H7 (cell line): Measurements from ENCODE around the gene ENTHD1. TPM values are rescaled to one million over a fixed set of nuclear protein-coding genes. Genes with fewer than 3 reads are reported as not detected.

Experiments used
- DNase-seq: peaks from one replicate; pipeline ENCODE4 v3.0.0; 2012
- H3K27me3 ChIP-seq: 2 replicates; pipeline ENCODE4 v1.6.0; 2011; ENCODE audit warnings: mild to moderate bottlenecking, low read length; ENCODE audit not compliant: control insufficient read depth, insufficient read depth
- H3K36me3 ChIP-seq: replicated peaks from 2 replicates; pipeline ENCODE4 v1.5.1; 2011; ENCODE audit warnings: low read length; ENCODE audit not compliant: control insufficient read depth, insufficient read depth
- H3K4me3 ChIP-seq: 2 replicates; pipeline ENCODE4 v1.5.1; 2011; ENCODE audit warnings: low read depth, mild to moderate bottlenecking, control low read depth, low read length, moderate library complexity; ENCODE audit not compliant: insufficient read depth
- total RNA-seq: library from RNA; depleted of rRNA; stranded (reverse); fragments of >200 nt; shearing (Covaris generic); gene quantifications from 2 replicates; pipeline ENCODE4 v1.2.3, GENCODE V29; 2014

The ENTHD1 gene
- total RNA-seq, 1 experiment from 2014 or later: not detected

DNA sequence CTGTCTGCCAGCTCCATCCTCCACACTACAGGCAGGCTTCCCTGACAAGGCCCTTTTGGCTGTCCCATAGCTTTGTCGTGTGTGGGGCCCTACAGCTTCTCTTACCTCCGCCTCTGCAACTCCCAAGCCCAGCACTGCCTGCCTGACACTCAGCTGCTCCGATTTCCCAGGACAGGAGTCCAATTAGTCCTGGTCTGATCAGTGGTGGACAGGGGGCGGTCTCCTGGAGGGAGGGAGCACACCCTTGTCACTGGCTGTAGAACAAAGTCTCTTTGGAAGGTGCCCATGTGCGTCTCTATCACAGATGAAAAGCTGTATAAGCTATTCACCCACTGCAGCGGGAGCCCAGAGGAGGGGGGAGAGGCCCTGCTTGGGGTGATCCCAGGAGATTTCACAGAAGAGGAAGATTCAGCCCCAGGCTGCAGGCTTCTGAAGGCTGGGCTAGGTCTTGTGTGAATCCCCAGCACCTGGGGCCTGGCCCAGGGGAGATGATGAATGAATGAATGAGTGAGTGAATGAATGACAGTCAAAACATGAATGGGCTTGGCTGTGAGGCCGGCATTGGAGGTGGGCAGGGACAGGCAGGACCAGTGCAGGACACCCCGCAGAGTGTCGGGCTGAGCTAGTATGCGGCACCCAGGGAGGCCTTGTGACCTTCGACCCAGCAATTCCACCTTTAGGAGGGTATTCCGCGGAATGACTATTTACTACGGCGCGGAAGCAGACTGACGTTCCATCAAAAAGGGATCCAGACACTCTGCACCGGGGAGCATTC is 180.6 kb downstream of the ENTHD1 start:
- H3K27me3 ChIP-seq: no peaks in the 10 kb centered on the region
- no peak for DNase-seq

DNA sequence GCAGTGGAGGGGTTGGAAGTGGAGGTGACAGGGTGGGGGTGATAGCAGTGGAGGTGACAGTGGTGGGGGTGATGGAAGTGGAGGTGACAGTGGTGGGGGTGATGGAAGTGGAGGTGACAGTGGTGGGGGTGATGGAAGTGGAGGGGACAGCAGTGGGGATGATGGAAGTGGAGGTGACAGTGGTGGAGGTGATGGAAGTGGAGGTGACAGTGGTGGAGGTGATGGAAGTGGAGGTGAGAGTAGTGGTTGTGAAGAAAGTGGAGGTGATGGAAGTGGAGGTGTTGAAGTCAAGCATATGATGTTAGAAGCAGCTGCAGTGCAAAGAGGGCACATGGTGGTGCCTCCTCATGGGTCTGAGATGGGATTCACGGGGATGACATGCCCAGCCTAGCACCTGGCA is 181.5 kb downstream of the ENTHD1 start:
- no peak for DNase-seq
- Histone ChIP-seq H3K27me3 (no peaks in the 10 kb centered on the region), H3K36me3 (no peaks in the 10 kb centered on the region), H3K4me3 (no peak overlapping the region)

More for the DNA sequence above, 180.6 kb downstream of the ENTHD1 start:
- no peaks in the 10 kb centered on the region for H3K36me3 ChIP-seq
- no peak overlapping the region for H3K4me3 ChIP-seq

DNA sequence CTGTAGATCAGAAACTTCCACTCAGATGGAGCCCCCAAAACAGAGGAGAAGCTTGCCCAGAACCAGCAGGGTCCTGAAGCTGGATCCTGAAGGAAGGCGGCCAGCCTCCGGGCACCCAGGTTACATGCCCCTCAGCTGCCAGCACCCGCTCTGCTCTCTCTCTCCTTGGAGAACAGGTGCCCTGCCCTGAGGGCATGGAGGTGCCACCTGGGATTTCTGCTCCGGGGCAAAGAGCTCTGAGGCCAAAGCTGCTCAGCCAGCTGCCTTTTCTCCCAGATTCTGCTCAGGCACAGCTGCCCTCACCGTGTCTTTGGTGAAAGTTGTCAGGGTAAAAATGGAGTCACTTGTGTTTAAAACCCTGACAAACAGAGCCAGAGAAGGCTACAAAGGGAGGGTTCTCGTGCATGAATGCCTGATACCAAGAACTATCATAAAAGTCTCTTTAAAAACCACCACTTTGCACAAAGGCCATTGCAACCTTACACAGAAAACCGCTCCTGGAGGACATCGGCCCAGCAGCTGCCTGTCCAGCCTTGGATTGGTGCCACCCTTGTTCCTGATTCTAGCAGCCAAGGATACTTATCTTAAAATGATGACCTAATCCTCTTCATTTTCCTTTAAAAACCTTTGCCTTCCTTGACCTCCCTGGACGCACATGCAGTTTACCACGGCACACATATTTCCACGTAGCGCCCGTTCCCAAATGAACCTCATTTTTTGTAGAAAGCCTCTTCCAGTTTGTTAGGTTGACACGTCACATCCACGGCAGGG is 183.0 kb downstream of the ENTHD1 start:
- no peak for DNase-seq
- no peak overlapping the region for H3K4me3 ChIP-seq
- H3K27me3 ChIP-seq: no peaks in the 10 kb centered on the region
- H3K36me3 ChIP-seq: no peaks in the 10 kb centered on the region

DNA sequence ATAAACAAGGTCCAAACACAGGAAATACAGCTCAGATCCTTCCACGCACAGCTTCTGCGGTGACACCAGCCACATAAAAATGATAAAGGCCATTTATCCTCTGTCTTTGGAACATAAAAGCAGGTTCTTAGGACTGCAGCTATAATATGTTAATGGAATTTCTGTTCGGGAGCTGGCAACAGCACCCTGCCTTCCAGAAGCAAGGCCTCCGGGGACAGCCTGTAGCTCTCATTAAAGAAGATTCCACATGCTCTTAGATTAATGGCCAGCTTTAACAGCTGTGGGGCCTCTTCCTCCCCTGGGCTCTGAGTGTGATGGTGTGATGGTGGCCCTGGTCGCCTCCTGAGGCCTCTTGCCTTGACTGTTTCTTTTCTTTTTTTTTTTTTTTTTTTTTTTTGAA is 185.7 kb downstream of the ENTHD1 start:
- H3K4me3 ChIP-seq: no peak overlapping the region
- no peaks in the 10 kb centered on the region for H3K27me3 ChIP-seq
- no peaks in the 10 kb centered on the region for H3K36me3 ChIP-seq
- no peak for DNase-seq

DNA sequence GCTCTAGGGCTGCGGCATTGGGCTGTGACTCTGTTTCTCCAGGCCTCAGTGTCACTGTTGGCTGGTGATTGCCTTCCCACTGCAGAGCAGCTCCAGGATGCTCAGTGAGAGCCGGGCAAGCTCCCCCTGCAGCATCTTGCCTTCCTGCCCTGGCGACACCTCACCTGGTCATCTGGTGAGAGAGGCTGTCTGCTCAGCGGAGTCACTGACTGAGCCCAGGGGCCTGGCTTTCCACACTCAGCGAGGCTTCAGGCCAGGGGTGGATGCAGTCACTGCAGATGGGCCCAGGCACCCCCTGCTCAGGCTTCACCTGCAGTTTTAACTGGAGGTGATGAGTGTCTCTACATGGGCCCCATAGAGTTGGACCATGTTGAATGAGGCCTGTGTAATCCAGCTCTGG is 186.2 kb downstream of the ENTHD1 start:
- Histone ChIP-seq H3K4me3 (no peak overlapping the region), H3K27me3 (no peaks in the 10 kb centered on the region), H3K36me3 (no peaks in the 10 kb centered on the region)
- DNase-seq: no peak

DNA sequence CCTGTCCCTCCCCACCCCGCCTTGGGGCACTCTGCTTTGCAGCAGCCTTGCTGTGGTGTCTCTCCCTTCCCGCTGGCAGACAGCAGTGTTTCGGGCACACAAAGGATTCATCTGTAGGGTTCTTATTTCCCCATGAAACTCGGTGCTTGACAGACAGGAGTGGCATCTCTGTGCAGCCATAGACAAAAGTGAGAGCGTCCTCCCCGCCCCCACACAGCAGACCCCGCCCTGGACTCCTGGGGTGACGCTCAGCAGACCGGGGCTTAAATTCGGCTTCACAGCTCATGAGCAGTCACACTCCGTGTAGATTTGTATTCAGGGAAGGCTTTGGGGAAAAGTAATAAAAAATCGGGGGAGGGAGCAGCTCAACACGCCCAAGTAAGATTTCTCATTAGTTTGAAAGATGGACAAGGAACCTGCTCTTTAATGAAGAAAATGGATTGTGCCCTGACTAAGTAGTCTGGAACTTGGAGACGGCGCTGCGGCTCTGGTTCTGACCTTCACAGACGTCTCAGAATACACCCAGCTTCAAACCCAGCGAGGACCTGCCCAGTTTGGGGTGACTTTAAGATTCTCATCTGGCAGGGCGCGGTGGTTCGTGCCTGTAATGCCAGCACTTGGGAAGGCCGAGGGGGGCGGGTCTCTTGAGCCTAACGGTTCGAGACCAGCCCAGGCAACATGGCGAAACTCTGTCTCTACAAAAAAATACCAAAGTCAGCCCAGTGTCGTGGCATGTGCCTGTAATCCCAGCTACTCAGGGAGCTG is 187.0 kb downstream of the ENTHD1 start:
- Histone ChIP-seq H3K4me3 (no peak overlapping the region), H3K27me3 (no peaks in the 10 kb centered on the region), H3K36me3 (no peaks in the 10 kb centered on the region)
- DNase-seq: peak; percentile 85

DNA sequence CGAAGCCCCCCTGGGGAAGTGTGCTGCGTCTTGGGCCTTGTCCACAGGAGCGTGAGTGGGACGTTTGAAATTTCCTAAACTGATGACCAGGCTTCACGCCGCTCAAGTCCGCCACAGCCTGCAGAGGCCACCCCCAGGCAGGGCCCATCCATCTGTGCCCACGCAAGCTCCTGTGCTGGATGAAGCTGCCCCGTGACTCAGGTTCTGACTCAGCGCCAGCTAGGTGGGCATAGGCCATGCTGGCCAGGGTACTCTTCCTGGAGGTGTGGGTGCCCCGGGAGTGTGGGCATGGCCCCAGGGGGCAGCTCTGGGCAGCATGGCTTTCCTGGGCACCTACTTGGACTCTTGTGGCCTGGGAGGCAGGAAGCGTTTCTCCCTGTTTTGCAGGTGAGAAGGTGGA is 188.2 kb downstream of the ENTHD1 start:
- H3K4me3 ChIP-seq: no peak overlapping the region

DNA sequence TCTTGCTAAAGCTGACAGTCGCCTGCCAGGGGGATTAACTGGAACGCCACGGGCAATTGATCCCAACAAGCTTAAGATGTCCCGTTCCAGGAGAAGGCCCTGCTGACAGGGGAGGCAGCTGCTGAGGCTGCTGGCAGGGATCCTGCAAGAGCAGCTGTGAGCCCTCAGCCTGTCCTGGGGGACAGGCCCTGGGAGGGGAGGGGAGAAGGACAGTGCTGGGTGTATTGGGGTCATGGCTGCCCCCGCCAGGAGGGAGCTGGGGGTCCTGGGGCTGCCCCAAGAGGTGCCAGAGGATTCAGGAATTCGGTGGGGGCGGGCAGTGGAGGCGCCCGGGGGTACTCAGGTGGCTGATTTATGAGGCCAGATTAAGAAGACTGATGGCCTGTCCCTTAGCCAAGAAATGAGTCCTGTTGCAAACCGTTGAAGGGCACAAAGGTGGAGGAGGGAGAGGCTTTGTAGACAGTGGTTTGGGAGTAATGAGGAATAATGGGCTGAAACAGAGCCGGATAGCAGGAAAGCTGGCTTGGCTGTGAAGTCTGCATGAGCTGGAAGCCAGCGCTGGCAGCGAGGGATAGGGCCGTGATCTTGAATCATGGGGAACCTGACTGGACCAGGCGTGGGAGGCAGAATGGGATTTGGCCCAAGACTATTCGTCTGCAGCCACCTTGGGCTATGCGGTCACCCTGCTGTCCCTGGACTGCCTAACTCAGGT is 189.5 kb downstream of the ENTHD1 start:
- no peak overlapping the region for H3K4me3 ChIP-seq
- no peak for DNase-seq
- H3K36me3 ChIP-seq: no peaks in the 10 kb centered on the region
- no peaks in the 10 kb centered on the region for H3K27me3 ChIP-seq

More for the DNA sequence above, 188.2 kb downstream of the ENTHD1 start:
- DNase-seq: no peak
- no peaks in the 10 kb centered on the region for H3K27me3 ChIP-seq
- no peaks in the 10 kb centered on the region for H3K36me3 ChIP-seq

DNA sequence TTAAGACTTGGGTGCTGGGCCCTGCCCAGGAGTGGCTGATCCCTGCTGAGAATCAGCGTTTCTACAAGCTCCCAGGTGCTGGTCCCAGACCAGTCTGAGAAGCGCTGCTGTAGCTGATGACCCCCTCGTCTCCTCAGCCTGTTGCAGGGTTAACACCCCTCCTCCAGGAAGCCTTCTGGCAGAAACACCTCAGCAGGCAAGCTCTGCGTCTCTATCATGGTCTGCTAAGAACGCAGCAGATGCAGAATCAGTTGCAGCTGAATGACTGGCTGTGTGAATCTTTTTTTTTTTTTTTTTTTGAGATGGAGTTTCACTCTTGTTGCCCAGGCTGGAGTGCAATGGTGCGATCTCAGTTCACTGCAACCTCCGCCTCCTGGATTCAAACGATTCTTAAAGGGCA is 190.5 kb downstream of the ENTHD1 start:
- no peak for DNase-seq
- no peak overlapping the region for H3K4me3 ChIP-seq
- no peaks in the 10 kb centered on the region for H3K27me3 ChIP-seq

DNA sequence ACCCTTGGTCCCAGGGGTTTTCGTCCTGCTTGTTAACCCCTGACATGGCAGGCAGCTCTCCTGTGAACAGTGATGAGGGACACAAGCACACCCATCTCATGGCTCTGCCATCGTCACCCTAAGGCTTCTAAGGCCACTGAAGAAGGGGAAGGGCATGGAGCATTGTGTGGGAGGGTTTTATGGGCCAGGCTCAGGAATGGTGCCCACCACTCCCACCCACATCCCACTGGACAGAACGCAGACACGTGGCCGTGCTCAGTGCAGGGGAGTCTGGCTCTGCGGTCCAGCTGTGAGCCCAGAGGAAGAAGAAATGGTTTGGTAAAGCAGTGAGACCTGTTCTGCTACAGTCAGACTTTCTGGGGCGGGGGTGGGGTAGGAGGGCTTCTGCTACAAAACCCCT is 193.0 kb downstream of the ENTHD1 start:
- Histone ChIP-seq H3K27me3 (no peaks in the 10 kb centered on the region), H3K36me3 (no peaks in the 10 kb centered on the region)
- DNase-seq: no peak

More for the DNA sequence above, 190.5 kb downstream of the ENTHD1 start:
- no peaks in the 10 kb centered on the region for H3K36me3 ChIP-seq

DNA sequence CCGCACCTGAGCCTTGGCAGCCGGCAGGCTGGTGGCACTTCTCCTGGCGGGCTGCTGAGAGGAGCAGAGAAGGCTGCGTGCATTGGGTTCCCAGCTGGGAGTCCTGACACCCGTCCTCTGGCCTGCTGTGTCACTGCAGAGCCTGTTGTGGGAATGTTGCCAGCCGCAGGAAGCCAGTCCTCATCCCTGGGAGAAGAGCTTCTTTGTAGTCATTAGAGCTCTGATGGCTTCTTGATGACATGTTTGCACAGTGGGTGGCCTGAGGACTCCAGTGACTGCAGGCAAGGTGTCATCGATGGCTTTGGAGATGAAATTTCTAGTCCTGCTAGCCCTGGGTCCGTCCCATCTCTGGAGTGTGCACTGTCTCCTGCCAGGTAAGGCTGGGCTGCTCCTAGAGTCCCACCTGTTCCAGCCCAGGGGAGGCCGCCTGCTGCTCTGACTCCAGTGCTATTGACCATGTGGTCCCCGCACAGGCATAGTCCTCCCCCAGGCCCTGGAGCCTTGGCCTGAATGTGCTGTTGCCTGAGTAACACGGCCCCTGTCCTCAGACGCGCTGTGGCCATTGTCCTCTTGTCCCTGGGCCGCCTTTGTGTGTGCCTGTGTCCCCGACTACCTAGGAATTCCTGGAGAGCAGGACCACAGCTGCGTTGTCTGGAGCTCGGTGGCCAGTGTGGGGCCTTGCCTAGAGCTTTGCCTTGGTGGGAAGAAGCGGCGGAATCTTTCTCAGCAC is 193.8 kb downstream of the ENTHD1 start:
- H3K36me3 ChIP-seq: no peaks in the 10 kb centered on the region
- no peak for DNase-seq
- no peaks in the 10 kb centered on the region for H3K27me3 ChIP-seq
- no peak overlapping the region for H3K4me3 ChIP-seq

More for the DNA sequence above, 193.0 kb downstream of the ENTHD1 start:
- H3K4me3 ChIP-seq: no peak overlapping the region

DNA sequence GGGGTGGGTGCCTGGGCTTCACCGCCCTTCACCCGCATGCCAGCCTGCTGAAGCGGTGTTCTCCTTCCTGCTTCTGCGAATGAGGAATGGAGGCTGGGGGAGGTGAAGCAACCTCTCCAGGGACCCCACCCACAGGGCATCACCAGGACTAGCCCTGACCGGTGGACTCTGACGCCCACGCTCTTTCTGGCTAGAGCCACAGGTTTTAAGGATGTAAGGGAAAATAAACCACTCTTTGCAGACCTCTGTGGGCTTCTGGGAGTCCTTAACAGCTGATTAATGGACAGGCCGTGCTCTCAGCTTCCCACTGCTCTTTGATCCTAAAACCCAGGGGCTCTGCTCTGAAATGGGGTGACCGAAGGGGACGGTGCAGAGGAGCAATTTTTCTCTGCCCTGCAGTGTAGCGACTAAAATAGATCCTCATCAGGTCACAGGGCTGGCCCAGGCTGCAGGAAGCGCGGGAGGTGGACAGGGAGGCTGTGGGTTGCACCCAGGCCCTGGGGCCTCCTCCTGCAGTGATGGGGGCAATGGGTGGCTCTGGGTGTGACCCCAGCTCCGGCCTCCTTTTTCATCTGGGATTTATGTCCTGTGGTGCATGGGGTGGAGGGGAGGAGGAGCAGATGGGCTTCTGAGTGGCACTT is 195.7 kb downstream of the ENTHD1 start:
- Histone ChIP-seq H3K27me3 (no peaks in the 10 kb centered on the region), H3K36me3 (no peaks in the 10 kb centered on the region), H3K4me3 (no peak overlapping the region)
- DNase-seq: no peak

DNA sequence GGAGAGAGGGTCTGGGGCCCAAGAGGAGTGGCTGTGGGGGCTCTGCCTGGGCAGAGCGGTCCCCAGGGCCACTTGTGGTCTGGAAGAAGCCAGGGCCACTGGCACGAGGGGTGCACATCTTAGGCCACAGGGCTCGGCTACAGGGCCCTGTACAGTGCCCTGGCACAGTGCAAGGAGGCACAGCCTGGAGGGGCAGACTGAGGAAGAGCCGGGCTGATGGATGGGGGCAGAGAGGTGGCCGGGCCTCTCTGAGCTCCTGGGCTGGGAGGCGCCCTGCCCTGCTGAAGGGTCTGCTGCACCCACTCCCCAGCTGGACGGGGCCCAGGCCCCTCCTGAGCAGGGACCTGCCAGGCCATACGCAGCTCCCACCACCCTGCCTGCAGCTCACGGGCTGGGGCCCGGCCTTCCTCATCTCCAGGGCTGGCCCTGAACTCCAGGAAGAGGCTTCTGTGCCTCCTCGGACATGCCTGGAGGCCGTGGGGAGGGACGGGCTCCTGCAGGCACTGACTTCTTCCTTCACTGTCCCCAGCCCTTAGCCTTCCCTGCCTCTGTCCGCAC is 199.5 kb downstream of the ENTHD1 start:
- no peaks in the 10 kb centered on the region for H3K27me3 ChIP-seq
- H3K36me3 ChIP-seq: no peaks in the 10 kb centered on the region
- DNase-seq: peak; percentile 56
- H3K4me3 ChIP-seq: no peak overlapping the region
